ENCODE data around the gene ASB10. TPM values are rescaled to one million over a fixed set of nuclear protein-coding genes. Genes with fewer than 3 reads are reported as not detected.

ASB10 gene
- total and polyA plus RNA-seq, 2 of the 4 experiments (the other 2 are of a cell fraction) = not detected

DNA sequence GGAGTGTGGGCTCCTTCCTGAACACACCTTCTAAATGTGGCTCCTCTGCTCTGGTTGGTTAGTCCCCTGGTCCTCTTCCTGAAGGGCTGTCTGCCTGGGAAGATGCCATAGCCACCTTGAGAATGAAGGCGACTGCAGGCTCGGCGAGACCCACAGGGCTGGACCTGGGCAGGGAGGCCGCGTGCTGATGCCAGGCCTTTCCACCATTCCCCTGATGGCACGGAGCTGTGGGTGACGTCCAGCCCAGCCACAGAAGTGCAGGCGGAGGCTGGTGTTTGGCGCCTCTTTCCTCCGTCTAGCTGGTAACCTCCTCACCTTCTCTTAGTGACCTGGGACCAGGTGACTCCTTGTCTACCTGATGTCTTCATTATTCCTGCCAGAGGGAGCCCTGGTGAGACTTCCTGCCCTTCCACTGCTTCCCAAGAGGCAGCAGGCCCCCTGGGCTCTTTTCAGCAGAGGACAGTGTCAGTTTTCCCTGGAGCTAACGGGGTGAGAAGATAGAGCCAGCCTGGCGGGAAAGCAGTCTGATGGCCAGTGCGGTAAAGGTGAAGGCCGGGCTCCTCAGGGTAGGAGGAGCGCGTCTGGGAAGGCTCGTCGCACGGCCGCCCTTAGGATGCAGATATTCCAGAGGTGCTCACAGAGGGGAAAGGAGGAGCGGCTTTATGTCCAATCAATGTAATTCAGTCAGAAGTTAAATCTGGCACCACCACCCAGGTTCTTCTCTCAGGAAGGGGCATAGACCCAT, 54.4 kb downstream of the ASB10 start:
- Histone ChIP-seq H3K14ac (replicated peaks; ENCODE audit: low read depth, low read length) (no peak overlapping the region), H4K91ac (ENCODE audit: insufficient read depth, low read depth, low read length) (no peak overlapping the region), H3K9me3 (ENCODE audit: control insufficient read depth, insufficient read depth, low read length) (no peaks in the 10 kb centered on the region), H3K4ac (ENCODE audit: low read depth, low read length) (no peak overlapping the region), H2AK9ac (replicated peaks; ENCODE audit: low read depth, low read length, poor library complexity) (no peak overlapping the region), H4K8ac (ENCODE audit: low read depth in 2 of 2, low read length in 2 of 2) (no peak overlapping the region), H3K56ac (ENCODE audit: extremely low read depth, insufficient read depth, low read length) (no peak overlapping the region), H3K9me1 (ENCODE audit: insufficient read depth, low read length) (no peaks in the 10 kb centered on the region; the same call in 1 of the 2 replicates), H2BK5ac (ENCODE audit: low read depth, low read length, poor library complexity, severe bottlenecking) (no peak overlapping the region), H3K23ac (ENCODE audit: low read depth, low read length) (no peak overlapping the region), H4K5ac (ENCODE audit: low read depth, low read length) (no peak overlapping the region), H3K4me3 (ENCODE audit: insufficient read depth, low read depth, low read length) (no peak overlapping the region), H3K9ac (ENCODE audit: low read depth, low read length) (no peak overlapping the region), H4K20me1 (ENCODE audit: insufficient read depth, low read length) (peaks cover 8% of the 10 kb centered on the region), H3K4me1 (ENCODE audit: control insufficient read depth, insufficient read depth, low read length) (no peaks in the 10 kb centered on the region), H3K18ac (ENCODE audit: low read depth, low read length) (no peak overlapping the region), H2BK120ac (ENCODE audit: low read depth, low read length) (no peak overlapping the region), H2AK5ac (ENCODE audit: low read depth, low read length) (no peak overlapping the region), H3K36me3 (ENCODE audit: control insufficient read depth, insufficient read depth, low read length) (peaks cover 88% of the 10 kb centered on the region), H3K4me2 (ENCODE audit: low read depth, low read length) (no peak overlapping the region), H3K79me1 (ENCODE audit: low read depth in 1 of 2, low read length in 2 of 2) (peaks cover 0 to 15% of the 10 kb centered on the region in 2 experiments; a peak in 2 of 4 replicates), H2AFZ (replicated peaks; ENCODE audit: low read length, poor library complexity) (no peak overlapping the region), H3K27me3 (ENCODE audit: control insufficient read depth, insufficient read depth, low read length) (no peaks in the 10 kb centered on the region), H2BK20ac (ENCODE audit: low read depth, low read length) (no peak overlapping the region), H3K27ac (ENCODE audit: insufficient read depth, low read length) (no peak overlapping the region), H2BK15ac (ENCODE audit: low read depth, low read length) (no peak overlapping the region)
- TF ChIP-seq FOS (IDR thresholded peaks at IDR 0.05; ENCODE audit: low read depth, low read length) (no peak), CHD1 (IDR thresholded peaks at IDR 0.05; ENCODE audit: low read depth, low read length) (no peak)
- WGBS, 2 experiments (ENCODE audit: extremely low coverage in 2 of 2, insufficient read length in 1 of 2) = 93% methylated on average over 18 of the region's 21 CpGs; no CpG with 5 or more reads in 1 of the 2 experiments
- ATAC-seq (ENCODE audit: low read depth) (no peak), DNase-seq (no peak)
- CTCF ChIA-PET = no interaction called here
- no TSS peak for BruUV-seq (replicated peaks)
- POLR2A ChIA-PET (ENCODE audit: unreplicated experiment) = no interaction called here
- in situ Hi-C loops (cut with MboI; ENCODE audit: low sequenced_read_pairs) = no loop called here
- dilution Hi-C loops (cut with HindIII; ENCODE audit: low sequenced_read_pairs, unreplicated experiment) = no loop called here
- intact Hi-C loops (cut with micrococcal nuclease) = no loop called here

All from IMR-90 (cell line).